ENCODE results near the gene TRIM17.

Gene TRIM17

DNA sequence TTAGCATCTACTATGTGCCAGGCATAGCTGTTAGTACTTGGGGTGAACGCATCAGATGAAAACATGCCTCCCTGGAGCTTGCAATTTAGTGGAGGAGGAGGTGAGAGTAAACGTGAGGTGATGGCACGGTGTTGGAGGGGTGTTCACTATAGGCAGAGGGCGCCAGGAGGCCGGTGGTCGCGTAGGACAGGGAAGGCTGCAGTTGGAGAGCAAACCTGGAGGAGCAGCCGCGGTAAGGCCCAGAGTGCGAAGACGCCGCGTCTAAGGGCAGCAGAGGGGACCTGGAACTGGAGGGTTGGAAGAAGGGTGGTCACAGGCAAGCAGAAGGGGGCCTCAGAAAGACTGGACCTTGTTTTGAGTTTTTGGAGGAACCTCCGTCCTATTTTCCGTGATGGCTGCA lies 30.2 kb upstream of the TRIM17 start:
- Histone ChIP-seq H3K4me2 (ENCODE audit: low read length) (no peak overlapping the region), H3K27me3 (ENCODE audit: low read depth, low read length) (peaks cover 14% of the 10 kb centered on the region; the same call in 1 of the 2 replicates), H3K79me2 (ENCODE audit: low read length) (no peaks in the 10 kb centered on the region), H3K36me3 (replicated peaks; ENCODE audit: low read depth, low read length) (no peaks in the 10 kb centered on the region), H3K4me3 (ENCODE audit: low read length) (no peak overlapping the region), H3K9ac (ENCODE audit: low read length) (no peak overlapping the region), H3K9me3 (ENCODE audit: insufficient read depth, low read length) (no peaks in the 10 kb centered on the region), H4K20me1 (ENCODE audit: insufficient read depth, low read length) (no peaks in the 10 kb centered on the region), H3K4me1 (ENCODE audit: low read length) (no peaks in the 10 kb centered on the region), H2AFZ (ENCODE audit: low read depth, low read length) (no peak overlapping the region), H3K27ac (ENCODE audit: low read length) (no peak overlapping the region)
- TF ChIP-seq, protein P1, sequence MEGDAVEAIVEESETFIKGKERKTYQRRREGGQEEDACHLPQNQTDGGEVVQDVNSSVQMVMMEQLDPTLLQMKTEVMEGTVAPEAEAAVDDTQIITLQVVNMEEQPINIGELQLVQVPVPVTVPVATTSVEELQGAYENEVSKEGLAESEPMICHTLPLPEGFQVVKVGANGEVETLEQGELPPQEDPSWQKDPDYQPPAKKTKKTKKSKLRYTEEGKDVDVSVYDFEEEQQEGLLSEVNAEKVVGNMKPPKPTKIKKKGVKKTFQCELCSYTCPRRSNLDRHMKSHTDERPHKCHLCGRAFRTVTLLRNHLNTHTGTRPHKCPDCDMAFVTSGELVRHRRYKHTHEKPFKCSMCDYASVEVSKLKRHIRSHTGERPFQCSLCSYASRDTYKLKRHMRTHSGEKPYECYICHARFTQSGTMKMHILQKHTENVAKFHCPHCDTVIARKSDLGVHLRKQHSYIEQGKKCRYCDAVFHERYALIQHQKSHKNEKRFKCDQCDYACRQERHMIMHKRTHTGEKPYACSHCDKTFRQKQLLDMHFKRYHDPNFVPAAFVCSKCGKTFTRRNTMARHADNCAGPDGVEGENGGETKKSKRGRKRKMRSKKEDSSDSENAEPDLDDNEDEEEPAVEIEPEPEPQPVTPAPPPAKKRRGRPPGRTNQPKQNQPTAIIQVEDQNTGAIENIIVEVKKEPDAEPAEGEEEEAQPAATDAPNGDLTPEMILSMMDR (IDR thresholded peaks at IDR 0.05; ENCODE audit: low read depth, low read length) = no peak
- no peak for TF ChIP-seq EZH2phosphoT487 (IDR thresholded peaks at IDR 0.05; ENCODE audit: low read depth)

DNA sequence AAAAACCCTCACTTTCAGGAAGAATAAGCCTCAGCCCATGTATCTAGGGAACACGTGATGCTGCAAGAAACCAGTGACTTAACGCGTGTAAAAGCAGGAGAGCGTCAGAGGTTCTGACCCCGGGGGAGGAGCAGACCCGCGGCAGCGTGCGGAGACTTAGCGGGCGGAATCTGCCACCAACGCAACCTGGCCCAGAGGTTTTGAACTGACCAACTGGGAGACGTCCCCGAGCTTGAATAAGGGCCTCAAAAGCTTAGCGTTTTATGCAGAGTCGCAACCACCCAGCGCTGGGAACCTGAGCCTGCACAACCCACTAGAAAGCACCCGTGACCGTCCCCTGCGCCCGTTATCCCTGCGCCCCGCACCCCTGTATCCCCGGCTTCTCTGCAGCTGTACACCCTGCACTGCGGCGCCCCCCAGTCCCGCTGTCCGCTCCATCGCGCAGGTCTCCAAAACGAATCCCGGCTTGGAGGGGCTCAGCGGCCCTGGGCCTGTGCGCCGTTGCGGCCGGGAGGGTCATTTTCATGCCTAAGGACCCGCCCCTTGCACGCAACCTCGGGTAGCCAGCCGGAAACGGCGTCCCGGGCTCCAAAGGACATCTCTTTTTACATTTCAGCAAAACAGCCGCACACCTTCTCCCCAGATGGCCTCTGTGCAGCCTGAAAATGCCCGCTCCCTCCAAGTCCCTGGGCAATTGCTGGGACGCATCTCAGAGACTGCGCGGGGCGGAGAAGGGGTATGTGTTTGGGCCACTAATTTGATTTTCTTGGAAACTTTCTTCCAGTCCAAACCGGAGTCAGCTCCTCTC lies 29.4 kb upstream of the TRIM17 start:
- TF ChIP-seq, protein P1 (IDR thresholded peaks at IDR 0.05; ENCODE audit: low read depth, low read length) = no peak
- TF ChIP-seq EZH2phosphoT487 (IDR thresholded peaks at IDR 0.05; ENCODE audit: low read depth) = no peak
- Histone ChIP-seq H3K9ac (ENCODE audit: low read length) (no peak overlapping the region), H3K27ac (ENCODE audit: low read length) (no peak overlapping the region), H3K79me2 (ENCODE audit: low read length) (no peaks in the 10 kb centered on the region), H3K9me3 (ENCODE audit: insufficient read depth, low read length) (no peaks in the 10 kb centered on the region), H2AFZ (ENCODE audit: low read depth, low read length) (no peak overlapping the region), H3K36me3 (replicated peaks; ENCODE audit: low read depth, low read length) (no peaks in the 10 kb centered on the region), H3K27me3 (ENCODE audit: low read depth, low read length) (peaks cover 21% of the 10 kb centered on the region; the same call in 1 of the 2 replicates), H3K4me2 (ENCODE audit: low read length) (no peak overlapping the region), H3K4me3 (ENCODE audit: low read length) (no peak overlapping the region), H3K4me1 (ENCODE audit: low read length) (no peaks in the 10 kb centered on the region), H4K20me1 (ENCODE audit: insufficient read depth, low read length) (no peaks in the 10 kb centered on the region)

DNA sequence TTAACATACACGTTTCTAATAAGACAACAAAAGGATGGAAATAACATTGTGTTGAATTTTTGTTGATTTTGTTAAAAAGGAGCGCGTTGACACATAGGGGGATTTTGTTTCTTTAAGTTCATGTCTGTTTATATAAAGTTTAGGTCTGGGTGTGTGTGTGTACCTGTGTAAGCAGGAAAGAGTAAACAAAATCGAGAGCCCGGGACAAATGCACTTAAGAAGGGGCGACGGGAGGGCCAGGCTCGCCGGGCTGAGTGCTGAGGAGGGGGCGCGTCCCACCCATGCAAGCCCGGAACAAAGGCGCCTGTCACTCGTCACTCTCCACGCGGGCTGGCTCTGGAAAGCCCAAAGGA lies 28.8 kb upstream of the TRIM17 start:
- H3K4me2 ChIP-seq (ENCODE audit: low read length) = no peak overlapping the region

DNA sequence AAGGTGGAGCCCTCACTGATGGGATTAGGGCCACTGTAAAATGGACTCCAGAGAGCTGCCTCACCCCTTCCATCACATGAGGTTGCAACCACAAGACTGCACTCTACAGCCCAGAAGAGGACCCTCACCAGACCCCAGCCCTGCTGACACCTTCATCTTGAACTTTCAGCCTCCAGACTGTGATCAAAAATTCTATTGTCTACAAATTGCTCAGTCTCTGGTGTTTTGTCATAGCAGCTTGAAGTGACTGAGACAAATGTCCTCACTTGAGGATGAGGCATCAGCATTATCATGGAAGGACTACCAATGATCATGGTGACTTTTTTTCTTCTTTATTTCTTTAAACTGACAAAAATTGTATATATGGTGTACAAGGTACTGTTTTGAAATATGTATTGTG lies 26.7 kb upstream of the TRIM17 start:
- H3K79me2 ChIP-seq (ENCODE audit: low read length) = no peaks in the 10 kb centered on the region
- no peak overlapping the region for H3K4me3 ChIP-seq (ENCODE audit: low read length)
- no peaks in the 10 kb centered on the region for H3K9me3 ChIP-seq (ENCODE audit: insufficient read depth, low read length)
- peaks cover 25% of the 10 kb centered on the region; the same call in 1 of the 2 replicates for H3K27me3 ChIP-seq (ENCODE audit: low read depth, low read length)
- H3K4me1 ChIP-seq (ENCODE audit: low read length) = no peaks in the 10 kb centered on the region
- no peak overlapping the region for H3K9ac ChIP-seq (ENCODE audit: low read length)
- TF ChIP-seq EZH2phosphoT487 (IDR thresholded peaks at IDR 0.05; ENCODE audit: low read depth) = no peak
- TF ChIP-seq, protein P1 (IDR thresholded peaks at IDR 0.05; ENCODE audit: low read depth, low read length) = no peak
- no peaks in the 10 kb centered on the region for H4K20me1 ChIP-seq (ENCODE audit: insufficient read depth, low read length)
- no peak overlapping the region for H3K27ac ChIP-seq (ENCODE audit: low read length)
- H2AFZ ChIP-seq (ENCODE audit: low read depth, low read length) = no peak overlapping the region
- H3K4me2 ChIP-seq (ENCODE audit: low read length) = no peak overlapping the region
- H3K36me3 ChIP-seq (replicated peaks; ENCODE audit: low read depth, low read length) = no peaks in the 10 kb centered on the region

More for the DNA sequence above, 28.8 kb upstream of the TRIM17 start:
- H3K27me3 ChIP-seq (ENCODE audit: low read depth, low read length) = peaks cover 27% of the 10 kb centered on the region; the same call in 1 of the 2 replicates
- no peaks in the 10 kb centered on the region for H3K36me3 ChIP-seq (replicated peaks; ENCODE audit: low read depth, low read length)
- H3K4me1 ChIP-seq (ENCODE audit: low read length) = no peaks in the 10 kb centered on the region
- no peak overlapping the region for H3K9ac ChIP-seq (ENCODE audit: low read length)
- TF ChIP-seq EZH2phosphoT487 (IDR thresholded peaks at IDR 0.05; ENCODE audit: low read depth) = no peak
- TF ChIP-seq, protein P1 (IDR thresholded peaks at IDR 0.05; ENCODE audit: low read depth, low read length) = no peak
- no peaks in the 10 kb centered on the region for H4K20me1 ChIP-seq (ENCODE audit: insufficient read depth, low read length)
- H3K9me3 ChIP-seq (ENCODE audit: insufficient read depth, low read length) = no peaks in the 10 kb centered on the region
- no peaks in the 10 kb centered on the region for H3K79me2 ChIP-seq (ENCODE audit: low read length)
- no peak overlapping the region for H2AFZ ChIP-seq (ENCODE audit: low read depth, low read length)
- H3K27ac ChIP-seq (ENCODE audit: low read length) = no peak overlapping the region
- no peak overlapping the region for H3K4me3 ChIP-seq (ENCODE audit: low read length)
